LNCAP (cell line): Measurements from ENCODE around the gene ACER2.

ENCODE experiments used
- TF ChIP-seq, protein P1 (sequence below): fragments of 450-650 bp; IDR thresholded peaks from 2 replicates; pipeline ENCODE4 v1.5.1; 2017; ENCODE audit warnings: mild to moderate bottlenecking

The ACER2 gene

DNA sequence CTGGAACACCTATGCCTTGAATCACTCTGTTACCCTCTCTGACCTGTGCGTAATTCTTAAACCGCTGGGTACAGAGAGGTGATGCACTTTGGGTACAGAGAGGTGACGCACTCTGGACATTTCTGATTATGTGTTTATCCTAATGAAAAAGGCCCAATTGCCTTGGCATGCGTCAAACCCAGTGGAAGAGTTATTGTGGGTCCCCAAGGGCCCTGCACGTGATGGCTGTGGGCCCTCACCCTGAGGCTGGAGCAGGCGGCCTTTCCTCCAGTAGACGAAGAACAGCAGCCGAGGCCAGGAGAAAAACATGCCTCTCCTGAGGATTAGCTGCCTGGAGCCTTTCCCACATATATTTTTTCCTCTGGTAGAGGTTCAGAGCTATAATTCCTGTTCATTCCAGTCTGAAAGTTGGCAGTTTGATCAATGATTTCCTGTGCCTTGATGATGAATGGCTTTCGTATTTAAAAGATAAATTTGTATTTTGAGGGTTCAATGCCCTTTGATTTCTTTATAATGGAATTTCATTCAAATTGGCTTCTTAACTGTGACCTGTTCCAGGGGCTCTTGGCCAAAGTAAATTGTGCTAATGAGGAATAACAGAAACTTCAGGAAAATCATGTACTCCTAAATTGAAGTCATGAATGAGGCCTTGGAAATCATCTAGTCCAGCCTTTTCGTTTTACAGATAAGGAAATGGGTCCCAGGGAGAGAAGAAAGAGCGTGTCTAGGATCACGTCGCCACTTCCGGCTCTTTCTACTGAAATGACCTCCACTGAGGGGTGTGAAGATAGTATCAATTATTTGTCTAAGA is 22.8 kb downstream of the ACER2 start:
- TF ChIP-seq, protein P1, sequence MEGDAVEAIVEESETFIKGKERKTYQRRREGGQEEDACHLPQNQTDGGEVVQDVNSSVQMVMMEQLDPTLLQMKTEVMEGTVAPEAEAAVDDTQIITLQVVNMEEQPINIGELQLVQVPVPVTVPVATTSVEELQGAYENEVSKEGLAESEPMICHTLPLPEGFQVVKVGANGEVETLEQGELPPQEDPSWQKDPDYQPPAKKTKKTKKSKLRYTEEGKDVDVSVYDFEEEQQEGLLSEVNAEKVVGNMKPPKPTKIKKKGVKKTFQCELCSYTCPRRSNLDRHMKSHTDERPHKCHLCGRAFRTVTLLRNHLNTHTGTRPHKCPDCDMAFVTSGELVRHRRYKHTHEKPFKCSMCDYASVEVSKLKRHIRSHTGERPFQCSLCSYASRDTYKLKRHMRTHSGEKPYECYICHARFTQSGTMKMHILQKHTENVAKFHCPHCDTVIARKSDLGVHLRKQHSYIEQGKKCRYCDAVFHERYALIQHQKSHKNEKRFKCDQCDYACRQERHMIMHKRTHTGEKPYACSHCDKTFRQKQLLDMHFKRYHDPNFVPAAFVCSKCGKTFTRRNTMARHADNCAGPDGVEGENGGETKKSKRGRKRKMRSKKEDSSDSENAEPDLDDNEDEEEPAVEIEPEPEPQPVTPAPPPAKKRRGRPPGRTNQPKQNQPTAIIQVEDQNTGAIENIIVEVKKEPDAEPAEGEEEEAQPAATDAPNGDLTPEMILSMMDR, result no peak

GRCh38 chr9:19432473-19432872 is 23.7 kb downstream of the ACER2 start:
- TF ChIP-seq, protein P1, result no peak

GRCh38 chr9:19440376-19440775 is 31.6 kb downstream of the ACER2 start:
- TF ChIP-seq, protein P1, result no peak

GRCh38 chr9:19440823-19441580 is 32.2 kb downstream of the ACER2 start:
- TF ChIP-seq, protein P1, result no peak

- TF ChIP-seq, protein P1, result no peak
These were observed 32.9 kb downstream of the ACER2 start for GRCh38 chr9:19441730-19442129.

DNA sequence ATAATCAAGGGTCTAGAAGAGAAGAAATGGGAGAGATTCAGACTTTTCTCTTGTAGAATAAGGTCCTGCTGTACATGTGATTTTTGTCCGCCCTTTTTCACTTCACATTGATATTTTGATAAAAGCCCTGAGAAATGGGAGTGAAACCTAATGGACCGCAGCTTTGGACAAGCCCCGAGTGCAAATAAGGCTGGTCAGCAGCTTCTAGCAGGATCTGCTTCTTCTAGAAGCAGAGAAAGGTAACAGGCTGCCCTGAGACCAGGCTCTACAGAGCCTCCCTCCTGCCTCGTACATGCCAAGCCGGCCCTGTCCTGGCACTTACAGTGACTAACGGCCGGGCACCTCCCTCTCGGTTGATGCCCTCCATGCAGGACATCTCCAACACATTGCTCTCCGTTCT is 33.4 kb downstream of the ACER2 start:
- TF ChIP-seq, protein P1, result no peak

GRCh38 chr9:19445452-19445851 is 36.6 kb downstream of the ACER2 start:
- TF ChIP-seq, protein P1, result no peak
